ENCODE results near the gene LVRN. TPM values are rescaled to one million over a fixed set of nuclear protein-coding genes. Genes with fewer than 3 reads are reported as not detected.

The LVRN gene
- total and polyA plus RNA-seq, 4 experiments from 2014 or later: not detected

GRCh38 chr5:116002116-116002906 lies 40.0 kb downstream of the LVRN start:
- intact Hi-C loops (cut with micrococcal nuclease): no loop called here
- Histone ChIP-seq H3K4me3 (ENCODE audit: low read length in 2 of 2) (no peak overlapping the region), H3K27ac (ENCODE audit: low read depth, low read length) (no peak overlapping the region), H3K27me3 (ENCODE audit: insufficient read depth, low read length) (no peaks in the 10 kb centered on the region), H3K36me3 (ENCODE audit: insufficient read depth, low read length) (no peaks in the 10 kb centered on the region), H3K9me3 (ENCODE audit: control insufficient read depth in 1 of 2, low read length in 2 of 2) (no peaks in the 10 kb centered on the region), H3K4me1 (ENCODE audit: insufficient read depth, low read length) (no peaks in the 10 kb centered on the region)
- Mint-ChIP-seq H3K27ac (no peak overlapping the region), H3K4me1 (no peaks in the 10 kb centered on the region), H3K4me3 (no peak overlapping the region), H3K27me3 (no peaks in the 10 kb centered on the region), H3K9me3 (no peaks in the 10 kb centered on the region), H3K36me3 (no peaks in the 10 kb centered on the region)
- CTCF ChIA-PET (ENCODE audit: partially characterized antibody): no interaction called here
- no peak for DNase-seq
- POLR2A ChIA-PET (ENCODE audit: partially characterized antibody): no interaction called here

GRCh38 chr5:116004248-116004647 lies 42.0 kb downstream of the LVRN start:
- intact Hi-C loops (cut with micrococcal nuclease): no loop called here
- Histone ChIP-seq H3K4me1 (ENCODE audit: insufficient read depth, low read length) (no peaks in the 10 kb centered on the region), H3K4me3 (ENCODE audit: low read length in 2 of 2) (no peak overlapping the region), H3K9me3 (ENCODE audit: control insufficient read depth in 1 of 2, low read length in 2 of 2) (no peaks in the 10 kb centered on the region), H3K27me3 (ENCODE audit: insufficient read depth, low read length) (no peaks in the 10 kb centered on the region), H3K27ac (ENCODE audit: low read depth, low read length) (no peak overlapping the region), H3K36me3 (ENCODE audit: insufficient read depth, low read length) (no peaks in the 10 kb centered on the region)
- Mint-ChIP-seq H3K4me3 (no peak overlapping the region), H3K4me1 (no peaks in the 10 kb centered on the region), H3K27ac (no peak overlapping the region), H3K36me3 (no peaks in the 10 kb centered on the region), H3K27me3 (no peaks in the 10 kb centered on the region), H3K9me3 (no peaks in the 10 kb centered on the region)
- no peak for DNase-seq
- ChIA-PET POLR2A (ENCODE audit: partially characterized antibody) (no interaction called here), CTCF (ENCODE audit: partially characterized antibody) (no interaction called here)

GRCh38 chr5:116009806-116010205 lies 47.5 kb downstream of the LVRN start:
- ChIA-PET CTCF (ENCODE audit: partially characterized antibody) (no interaction called here), POLR2A (ENCODE audit: partially characterized antibody) (no interaction called here)
- Histone ChIP-seq H3K27ac (ENCODE audit: low read depth, low read length) (no peak overlapping the region), H3K4me3 (ENCODE audit: low read length in 2 of 2) (no peak overlapping the region), H3K9me3 (ENCODE audit: control insufficient read depth in 1 of 2, low read length in 2 of 2) (no peaks in the 10 kb centered on the region), H3K36me3 (ENCODE audit: insufficient read depth, low read length) (no peaks in the 10 kb centered on the region), H3K27me3 (ENCODE audit: insufficient read depth, low read length) (peaks cover 3% of the 10 kb centered on the region), H3K4me1 (ENCODE audit: insufficient read depth, low read length) (no peaks in the 10 kb centered on the region)
- DNase-seq: no peak
- Mint-ChIP-seq H3K4me1 (no peaks in the 10 kb centered on the region), H3K36me3 (no peaks in the 10 kb centered on the region), H3K27ac (no peak overlapping the region), H3K4me3 (no peak overlapping the region), H3K27me3 (peaks cover 4 to 7% of the 10 kb centered on the region in 2 donors), H3K9me3 (no peaks in the 10 kb centered on the region)
- intact Hi-C loops (cut with micrococcal nuclease): no loop called here

- Mint-ChIP-seq H3K4me3 (no peak overlapping the region), H3K4me1 (no peaks in the 10 kb centered on the region), H3K9me3 (no peaks in the 10 kb centered on the region), H3K27ac (no peak overlapping the region), H3K27me3 (peaks cover 4 to 7% of the 10 kb centered on the region in 2 donors), H3K36me3 (no peaks in the 10 kb centered on the region)
- Histone ChIP-seq H3K9me3 (ENCODE audit: control insufficient read depth in 1 of 2, low read length in 2 of 2) (no peaks in the 10 kb centered on the region), H3K4me1 (ENCODE audit: insufficient read depth, low read length) (no peaks in the 10 kb centered on the region), H3K27me3 (ENCODE audit: insufficient read depth, low read length) (peaks cover 3% of the 10 kb centered on the region), H3K4me3 (ENCODE audit: low read length in 2 of 2) (no peak overlapping the region), H3K36me3 (ENCODE audit: insufficient read depth, low read length) (no peaks in the 10 kb centered on the region), H3K27ac (ENCODE audit: low read depth, low read length) (no peak overlapping the region)
- CTCF ChIA-PET (ENCODE audit: partially characterized antibody): no interaction called here
- intact Hi-C loops (cut with micrococcal nuclease): no loop called here
- DNase-seq: no peak
- POLR2A ChIA-PET (ENCODE audit: partially characterized antibody): no interaction called here
These were observed 48.8 kb downstream of the LVRN start for GRCh38 chr5:116011046-116011445.

GRCh38 chr5:116013207-116013785 lies 51.0 kb downstream of the LVRN start:
- Histone ChIP-seq H3K4me1 (ENCODE audit: insufficient read depth, low read length) (no peaks in the 10 kb centered on the region), H3K27me3 (ENCODE audit: insufficient read depth, low read length) (peaks cover 3% of the 10 kb centered on the region), H3K4me3 (ENCODE audit: low read length in 2 of 2) (no peak overlapping the region), H3K27ac (ENCODE audit: low read depth, low read length) (no peak overlapping the region), H3K36me3 (ENCODE audit: insufficient read depth, low read length) (no peaks in the 10 kb centered on the region), H3K9me3 (ENCODE audit: control insufficient read depth in 1 of 2, low read length in 2 of 2) (no peaks in the 10 kb centered on the region)
- ChIA-PET CTCF (ENCODE audit: partially characterized antibody) (no interaction called here), POLR2A (ENCODE audit: partially characterized antibody) (no interaction called here)
- Mint-ChIP-seq H3K36me3 (no peaks in the 10 kb centered on the region), H3K27me3 (peaks cover 6 to 7% of the 10 kb centered on the region in 2 donors), H3K9me3 (no peaks in the 10 kb centered on the region), H3K27ac (no peak overlapping the region), H3K4me3 (no peak overlapping the region), H3K4me1 (no peaks in the 10 kb centered on the region)
- intact Hi-C loops (cut with micrococcal nuclease): no loop called here
- DNase-seq: no peak

GRCh38 chr5:116013936-116014335 lies 51.7 kb downstream of the LVRN start:
- ChIA-PET POLR2A (ENCODE audit: partially characterized antibody) (no interaction called here), CTCF (ENCODE audit: partially characterized antibody) (no interaction called here)
- Mint-ChIP-seq H3K4me1 (no peaks in the 10 kb centered on the region), H3K36me3 (no peaks in the 10 kb centered on the region), H3K27me3 (peaks cover 6 to 10% of the 10 kb centered on the region in 2 donors), H3K27ac (no peak overlapping the region), H3K4me3 (no peak overlapping the region), H3K9me3 (no peaks in the 10 kb centered on the region)
- H3K9me3 ChIP-seq (ENCODE audit: control insufficient read depth in 1 of 2, low read length in 2 of 2): no peaks in the 10 kb centered on the region
- no peak overlapping the region for H3K27ac ChIP-seq (ENCODE audit: low read depth, low read length)
- no peak for DNase-seq
- intact Hi-C loops (cut with micrococcal nuclease): no loop called here
- H3K4me3 ChIP-seq (ENCODE audit: low read length in 2 of 2): no peak overlapping the region
- H3K4me1 ChIP-seq (ENCODE audit: insufficient read depth, low read length): no peaks in the 10 kb centered on the region
- H3K27me3 ChIP-seq (ENCODE audit: insufficient read depth, low read length): peaks cover 3% of the 10 kb centered on the region
- no peaks in the 10 kb centered on the region for H3K36me3 ChIP-seq (ENCODE audit: insufficient read depth, low read length)

- Mint-ChIP-seq H3K9me3 (no peaks in the 10 kb centered on the region), H3K4me1 (no peaks in the 10 kb centered on the region), H3K36me3 (no peaks in the 10 kb centered on the region), H3K4me3 (no peak overlapping the region), H3K27ac (no peak overlapping the region), H3K27me3 (peaks cover 5 to 10% of the 10 kb centered on the region in 2 donors)
- H3K27ac ChIP-seq (ENCODE audit: low read depth, low read length): no peak overlapping the region
- CTCF ChIA-PET (ENCODE audit: partially characterized antibody): no interaction called here
- H3K36me3 ChIP-seq (ENCODE audit: insufficient read depth, low read length): no peaks in the 10 kb centered on the region
- H3K27me3 ChIP-seq (ENCODE audit: insufficient read depth, low read length): no peaks in the 10 kb centered on the region
- H3K4me3 ChIP-seq (ENCODE audit: low read length in 2 of 2): no peak overlapping the region
- no peak for DNase-seq
- H3K4me1 ChIP-seq (ENCODE audit: insufficient read depth, low read length): no peaks in the 10 kb centered on the region
- POLR2A ChIA-PET (ENCODE audit: partially characterized antibody): no interaction called here
- H3K9me3 ChIP-seq (ENCODE audit: control insufficient read depth in 1 of 2, low read length in 2 of 2): no peaks in the 10 kb centered on the region
- intact Hi-C loops (cut with micrococcal nuclease): no loop called here
These were observed 61.3 kb downstream of the LVRN start for GRCh38 chr5:116023619-116024018.

All from CD4-positive, alpha-beta memory T cell (primary cell).